Measurements from ENCODE around the gene SMDT1.

Gene SMDT1

GRCh38 chr22:42079319-42080251 lies at the start of gene SMDT1:
SMDT1 (plus strand) TSS chr22:42079700; CDS start chr22:42079769, 69 bp downstream.
- Histone ChIP-seq H3K4me1 (ENCODE audit: insufficient read depth, low read length) (peaks cover 15% of the 10 kb centered on the region), H3K27me3 (ENCODE audit: insufficient read depth, low read length) (no peaks in the 10 kb centered on the region)

GRCh38 chr22:42033263-42034181 lies 46.0 kb upstream of the SMDT1 start:
- no peak overlapping the region for H2AFZ ChIP-seq (ENCODE audit: low read depth, low read length)
- H3K36me3 ChIP-seq (ENCODE audit: insufficient read depth, low read length), result no peaks in the 10 kb centered on the region
- H3K4me1 ChIP-seq (ENCODE audit: insufficient read depth, low read length), result no peaks in the 10 kb centered on the region
- no peak overlapping the region for H3K4me3 ChIP-seq (ENCODE audit: low read length)
- H3K9me3 ChIP-seq (ENCODE audit: low read length), result peaks cover 7% of the 10 kb centered on the region
- H3K27me3 ChIP-seq (ENCODE audit: insufficient read depth, low read length), result no peaks in the 10 kb centered on the region

More at GRCh38 chr22:42079319-42080251, at the start of gene SMDT1:
- Histone ChIP-seq H3K4me3 (ENCODE audit: low read length) (peak within 1 kb of the TSS; percentile 89), H2AFZ (ENCODE audit: low read depth, low read length) (peak within 1 kb of the TSS; percentile 84), H3K36me3 (ENCODE audit: insufficient read depth, low read length) (peaks cover 26% of the 10 kb centered on the region), H3K9me3 (ENCODE audit: low read length) (no peaks in the 10 kb centered on the region)

DNA sequence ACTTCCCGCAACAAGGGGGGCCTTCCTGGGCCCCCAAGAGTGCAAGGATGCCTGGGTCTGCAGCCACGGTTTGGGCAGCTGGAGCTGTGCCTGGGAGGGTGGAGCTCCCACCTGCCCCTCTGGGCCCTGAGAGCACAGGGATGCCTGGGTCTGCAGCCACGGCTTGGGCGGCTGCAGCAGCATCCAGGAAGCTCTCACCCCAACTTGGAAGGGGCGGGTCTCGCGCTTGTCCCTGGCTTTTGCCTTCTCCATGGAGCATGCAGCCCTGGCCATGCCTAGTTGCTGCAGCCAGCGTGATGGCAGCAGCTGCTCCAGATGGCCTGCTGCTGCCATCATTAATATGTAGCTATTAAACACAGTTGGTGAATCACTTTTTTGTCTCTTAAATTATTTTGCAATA lies 44.2 kb upstream of the SMDT1 start:
- Histone ChIP-seq H3K9me3 (ENCODE audit: low read length) (peaks cover 7% of the 10 kb centered on the region), H2AFZ (ENCODE audit: low read depth, low read length) (no peak overlapping the region), H3K4me3 (ENCODE audit: low read length) (no peak overlapping the region), H3K36me3 (ENCODE audit: insufficient read depth, low read length) (no peaks in the 10 kb centered on the region), H3K4me1 (ENCODE audit: insufficient read depth, low read length) (no peaks in the 10 kb centered on the region), H3K27me3 (ENCODE audit: insufficient read depth, low read length) (no peaks in the 10 kb centered on the region)

DNA sequence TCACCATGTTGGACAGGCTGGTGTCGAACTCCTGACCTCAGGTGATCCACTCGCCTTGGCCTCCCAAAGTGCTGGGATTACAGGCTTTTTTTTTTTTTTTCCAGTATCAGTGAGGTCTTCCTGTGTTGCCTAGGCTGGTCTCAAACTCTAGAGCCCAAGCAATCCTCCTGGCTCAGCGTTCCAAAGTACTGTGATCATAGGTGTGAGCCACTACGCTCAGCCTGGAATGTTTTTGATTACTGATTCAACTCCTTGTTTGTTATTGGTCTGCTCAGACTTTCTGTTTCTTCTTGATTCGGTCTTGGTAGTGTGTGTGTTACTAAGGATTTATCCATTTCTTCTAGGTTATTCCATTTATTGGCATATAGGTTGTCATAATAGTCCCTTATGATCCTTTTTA lies 40.2 kb upstream of the SMDT1 start:
- Histone ChIP-seq H3K4me3 (ENCODE audit: low read length) (no peak overlapping the region), H2AFZ (ENCODE audit: low read depth, low read length) (no peak overlapping the region), H3K4me1 (ENCODE audit: insufficient read depth, low read length) (no peaks in the 10 kb centered on the region), H3K9me3 (ENCODE audit: low read length) (peaks cover 5% of the 10 kb centered on the region), H3K36me3 (ENCODE audit: insufficient read depth, low read length) (no peaks in the 10 kb centered on the region), H3K27me3 (ENCODE audit: insufficient read depth, low read length) (no peaks in the 10 kb centered on the region)

- no peaks in the 10 kb centered on the region for H3K36me3 ChIP-seq (ENCODE audit: insufficient read depth, low read length)
- H3K27me3 ChIP-seq (ENCODE audit: insufficient read depth, low read length), result no peaks in the 10 kb centered on the region
- H3K4me1 ChIP-seq (ENCODE audit: insufficient read depth, low read length), result no peaks in the 10 kb centered on the region
- no peak overlapping the region for H3K4me3 ChIP-seq (ENCODE audit: low read length)
- H3K9me3 ChIP-seq (ENCODE audit: low read length), result peaks cover 5% of the 10 kb centered on the region
- no peak overlapping the region for H2AFZ ChIP-seq (ENCODE audit: low read depth, low read length)
Observed at GRCh38 chr22:42041784-42042183, 37.7 kb upstream of the SMDT1 start.

GRCh38 chr22:42050641-42051180 lies 28.8 kb upstream of the SMDT1 start:
- Histone ChIP-seq H3K9me3 (ENCODE audit: low read length) (no peaks in the 10 kb centered on the region), H3K36me3 (ENCODE audit: insufficient read depth, low read length) (no peaks in the 10 kb centered on the region), H3K4me3 (ENCODE audit: low read length) (no peak overlapping the region)

DNA sequence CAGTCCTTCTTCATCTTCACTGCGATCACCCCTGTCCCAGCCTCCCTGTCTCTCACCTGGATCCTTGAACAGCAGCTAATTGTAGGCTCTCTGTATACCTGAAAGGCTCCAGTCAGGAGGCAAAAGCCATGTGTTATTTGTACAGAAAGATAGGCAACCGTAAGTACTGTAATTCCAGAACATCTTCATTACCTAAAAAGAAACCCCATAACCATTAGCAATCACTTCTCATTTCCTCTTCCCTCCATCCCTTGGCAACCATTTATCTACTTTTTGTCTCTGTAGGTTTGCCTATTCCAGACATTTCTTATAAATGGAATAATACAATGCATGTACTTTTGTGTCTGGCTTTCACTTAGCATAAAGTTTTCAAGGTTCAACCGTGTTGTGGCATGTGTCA lies 26.7 kb upstream of the SMDT1 start:
- no peaks in the 10 kb centered on the region for H3K9me3 ChIP-seq (ENCODE audit: low read length)
- no peak overlapping the region for H2AFZ ChIP-seq (ENCODE audit: low read depth, low read length)
- H3K4me3 ChIP-seq (ENCODE audit: low read length), result no peak overlapping the region
- H3K4me1 ChIP-seq (ENCODE audit: insufficient read depth, low read length), result no peaks in the 10 kb centered on the region
- no peaks in the 10 kb centered on the region for H3K27me3 ChIP-seq (ENCODE audit: insufficient read depth, low read length)
- no peaks in the 10 kb centered on the region for H3K36me3 ChIP-seq (ENCODE audit: insufficient read depth, low read length)

More at GRCh38 chr22:42050641-42051180, 28.8 kb upstream of the SMDT1 start:
- Histone ChIP-seq H3K27me3 (ENCODE audit: insufficient read depth, low read length) (no peaks in the 10 kb centered on the region), H2AFZ (ENCODE audit: low read depth, low read length) (no peak overlapping the region), H3K4me1 (ENCODE audit: insufficient read depth, low read length) (no peaks in the 10 kb centered on the region)

GRCh38 chr22:42056757-42057511 lies 22.6 kb upstream of the SMDT1 start:
- Histone ChIP-seq H2AFZ (ENCODE audit: low read depth, low read length) (no peak overlapping the region), H3K9me3 (ENCODE audit: low read length) (peaks cover 13% of the 10 kb centered on the region), H3K4me1 (ENCODE audit: insufficient read depth, low read length) (no peaks in the 10 kb centered on the region), H3K27me3 (ENCODE audit: insufficient read depth, low read length) (no peaks in the 10 kb centered on the region), H3K36me3 (ENCODE audit: insufficient read depth, low read length) (peaks cover 23% of the 10 kb centered on the region), H3K4me3 (ENCODE audit: low read length) (no peak overlapping the region)

DNA sequence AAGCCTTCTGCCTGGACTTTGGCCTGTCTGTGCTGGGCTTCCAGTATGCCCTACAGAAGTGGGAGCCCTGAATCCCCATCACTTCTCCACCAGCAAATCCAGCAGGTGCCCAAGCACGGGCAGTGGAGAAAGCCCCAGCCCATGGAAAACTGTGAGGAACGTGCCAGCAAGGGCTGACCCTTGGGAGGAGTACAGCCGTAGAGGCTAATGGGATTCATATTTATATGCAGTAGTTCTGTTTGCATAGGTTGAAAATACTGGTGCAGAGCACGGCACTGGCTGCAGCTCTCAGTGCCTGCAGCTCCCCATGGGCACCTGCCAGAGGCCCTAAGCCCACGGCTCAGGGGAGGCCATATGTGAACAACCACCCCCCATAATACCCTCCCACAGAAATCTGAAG lies 19.0 kb upstream of the SMDT1 start:
- peaks cover 23% of the 10 kb centered on the region for H3K36me3 ChIP-seq (ENCODE audit: insufficient read depth, low read length)
- H3K27me3 ChIP-seq (ENCODE audit: insufficient read depth, low read length), result no peaks in the 10 kb centered on the region
- no peak overlapping the region for H3K4me3 ChIP-seq (ENCODE audit: low read length)
- H2AFZ ChIP-seq (ENCODE audit: low read depth, low read length), result no peak overlapping the region
- H3K9me3 ChIP-seq (ENCODE audit: low read length), result peaks cover 13% of the 10 kb centered on the region
- peaks cover 6% of the 10 kb centered on the region for H3K4me1 ChIP-seq (ENCODE audit: insufficient read depth, low read length)

GRCh38 chr22:42061041-42061440 lies 18.5 kb upstream of the SMDT1 start:
- no peak overlapping the region for H3K4me3 ChIP-seq (ENCODE audit: low read length)
- H3K27me3 ChIP-seq (ENCODE audit: insufficient read depth, low read length), result no peaks in the 10 kb centered on the region
- peaks cover 10% of the 10 kb centered on the region for H3K4me1 ChIP-seq (ENCODE audit: insufficient read depth, low read length)
- peaks cover 13% of the 10 kb centered on the region for H3K9me3 ChIP-seq (ENCODE audit: low read length)
- H3K36me3 ChIP-seq (ENCODE audit: insufficient read depth, low read length), result peaks cover 23% of the 10 kb centered on the region
- H2AFZ ChIP-seq (ENCODE audit: low read depth, low read length), result no peak overlapping the region

- H3K4me1 ChIP-seq (ENCODE audit: insufficient read depth, low read length), result peaks cover 10% of the 10 kb centered on the region
- H3K36me3 ChIP-seq (ENCODE audit: insufficient read depth, low read length), result peaks cover 34% of the 10 kb centered on the region
- no peak overlapping the region for H3K4me3 ChIP-seq (ENCODE audit: low read length)
- H3K27me3 ChIP-seq (ENCODE audit: insufficient read depth, low read length), result no peaks in the 10 kb centered on the region
- H3K9me3 ChIP-seq (ENCODE audit: low read length), result peaks cover 13% of the 10 kb centered on the region
- H2AFZ ChIP-seq (ENCODE audit: low read depth, low read length), result no peak overlapping the region
Observed at GRCh38 chr22:42062506-42063170, 16.9 kb upstream of the SMDT1 start.

- Histone ChIP-seq H3K27me3 (ENCODE audit: insufficient read depth, low read length) (no peaks in the 10 kb centered on the region), H3K4me1 (ENCODE audit: insufficient read depth, low read length) (peaks cover 10% of the 10 kb centered on the region), H3K9me3 (ENCODE audit: low read length) (peaks cover 6% of the 10 kb centered on the region), H2AFZ (ENCODE audit: low read depth, low read length) (no peak overlapping the region), H3K36me3 (ENCODE audit: insufficient read depth, low read length) (peaks cover 35% of the 10 kb centered on the region), H3K4me3 (ENCODE audit: low read length) (no peak overlapping the region)
Observed at GRCh38 chr22:42064629-42065028, 14.9 kb upstream of the SMDT1 start.

Measured in neuron (in vitro differentiated cells).